HG03064 (cell line): ENCODE measurements around the gene PPM1A.

ENCODE experiments used
- ATAC-seq: cut with Tn5 transposase; IDR thresholded peaks from one replicate; pipeline ENCODE4 v1.9.1; 2021; ENCODE audit warnings: low read depth; ENCODE audit not compliant: unreplicated experiment

PPM1A gene

DNA sequence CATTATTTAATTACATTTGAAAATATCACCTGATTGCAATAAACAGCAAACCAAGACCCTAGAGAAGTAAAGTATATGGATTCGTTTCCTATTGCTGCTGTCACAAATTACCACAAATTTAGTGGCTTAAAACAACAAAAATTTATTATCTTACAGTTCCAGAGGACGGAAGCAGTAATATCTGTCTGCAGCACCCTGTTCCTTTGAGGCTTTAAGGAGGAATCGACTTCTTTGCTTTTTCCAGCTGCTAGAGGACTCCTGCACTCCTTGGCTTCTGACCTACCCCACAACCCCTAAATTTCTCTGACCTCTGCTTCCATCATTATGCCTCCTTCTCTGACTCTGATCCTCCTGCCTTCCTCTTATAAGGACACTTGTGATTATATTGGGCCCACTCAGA is 23.8 kb upstream of the PPM1A start:
- ATAC-seq, result no peak

DNA sequence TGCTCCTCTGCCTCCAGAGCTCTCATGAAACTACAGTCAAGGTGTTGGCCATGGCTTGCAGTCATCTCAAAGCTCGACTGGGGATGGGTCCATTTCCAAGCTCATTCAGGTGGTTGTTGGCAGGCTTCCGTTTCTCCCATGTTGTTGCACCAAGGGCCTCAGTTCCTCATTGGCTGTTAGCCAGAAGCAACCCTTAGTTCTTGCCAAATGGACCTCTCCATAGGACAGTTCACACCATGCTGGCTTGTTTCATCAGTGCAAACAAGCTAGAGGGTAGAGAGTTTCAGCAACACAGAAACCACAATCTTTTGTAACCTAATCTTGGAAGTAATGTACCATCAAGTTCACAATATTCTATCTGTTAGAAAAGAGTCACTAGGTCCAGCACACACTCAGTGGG is 22.7 kb upstream of the PPM1A start:
- ATAC-seq, result no peak

DNA sequence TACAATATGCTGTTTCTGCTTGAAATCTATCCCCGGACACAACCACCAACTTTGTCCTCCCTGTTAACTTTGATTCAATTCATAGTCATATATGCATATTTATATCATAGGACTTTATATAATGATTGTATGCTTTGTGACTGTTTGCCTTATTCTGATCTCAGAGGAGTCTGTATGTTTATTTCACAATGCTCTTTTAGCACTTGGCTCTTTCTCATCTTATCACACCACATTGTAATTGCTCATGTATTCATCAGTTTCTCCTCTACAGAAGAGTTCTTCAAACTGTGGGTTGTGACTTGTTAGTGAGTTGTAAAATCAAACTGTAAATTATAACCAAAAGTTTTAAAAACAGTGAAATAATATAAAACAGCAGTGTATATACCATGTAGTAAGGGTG is 21.7 kb upstream of the PPM1A start:
- ATAC-seq, result no peak

DNA sequence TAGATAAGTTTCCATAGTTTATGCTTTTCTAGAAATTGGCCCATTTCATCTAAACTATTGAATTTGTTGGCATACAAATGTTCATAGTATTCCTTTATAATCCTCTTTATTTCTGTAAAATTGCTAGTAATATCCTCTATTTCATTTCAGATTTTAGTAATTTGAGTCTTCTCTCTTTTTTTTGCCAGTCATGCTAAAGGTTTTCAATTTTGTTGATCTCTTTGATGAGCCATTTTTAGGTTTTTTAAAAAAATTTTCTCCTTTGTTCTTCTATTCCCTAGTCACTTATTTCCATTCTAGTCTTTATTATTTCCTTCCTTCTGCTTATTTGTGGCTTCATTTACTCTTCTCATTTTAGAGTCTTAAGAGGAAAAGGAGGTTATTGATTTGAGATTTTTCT is 19.4 kb upstream of the PPM1A start:
- no peak for ATAC-seq

DNA sequence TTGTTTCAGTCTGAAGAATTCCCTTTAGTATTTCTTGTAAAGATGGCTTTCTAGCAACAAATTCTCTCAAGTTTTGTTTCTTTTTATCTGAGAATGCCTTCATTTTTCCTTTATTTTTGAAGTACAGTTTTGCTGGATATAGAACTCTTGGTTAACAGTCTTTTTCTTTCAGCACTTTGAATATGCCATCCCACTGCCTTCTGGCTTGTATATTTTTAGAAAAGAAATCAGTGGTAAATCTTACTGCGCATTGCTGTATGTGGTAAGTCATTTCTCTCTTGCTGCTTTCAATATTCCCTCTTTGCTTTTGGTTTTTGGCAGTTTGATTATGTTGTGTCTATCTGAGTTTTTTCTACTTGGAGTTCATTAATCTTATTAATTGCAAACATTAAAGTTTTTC is 16.8 kb upstream of the PPM1A start:
- no peak for ATAC-seq

DNA sequence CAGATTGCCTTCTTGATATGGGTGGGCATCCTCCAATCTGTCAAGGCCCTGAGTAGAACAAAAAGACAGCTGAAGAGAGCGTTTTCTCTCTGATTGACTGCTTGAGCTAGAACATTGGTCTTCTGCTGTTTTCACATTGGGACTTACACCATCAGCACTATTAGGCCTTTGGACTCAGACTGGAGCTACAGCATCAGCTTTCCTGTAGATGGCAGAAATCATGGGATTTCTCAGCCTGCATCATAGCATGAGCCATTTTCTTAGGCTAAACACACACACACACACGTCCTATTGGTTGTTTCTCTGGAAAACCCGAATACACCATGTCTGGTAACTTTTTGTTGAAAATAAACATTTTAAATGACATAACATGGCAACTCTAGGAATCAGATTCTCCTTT is 15.8 kb upstream of the PPM1A start:
- ATAC-seq, result no peak

DNA sequence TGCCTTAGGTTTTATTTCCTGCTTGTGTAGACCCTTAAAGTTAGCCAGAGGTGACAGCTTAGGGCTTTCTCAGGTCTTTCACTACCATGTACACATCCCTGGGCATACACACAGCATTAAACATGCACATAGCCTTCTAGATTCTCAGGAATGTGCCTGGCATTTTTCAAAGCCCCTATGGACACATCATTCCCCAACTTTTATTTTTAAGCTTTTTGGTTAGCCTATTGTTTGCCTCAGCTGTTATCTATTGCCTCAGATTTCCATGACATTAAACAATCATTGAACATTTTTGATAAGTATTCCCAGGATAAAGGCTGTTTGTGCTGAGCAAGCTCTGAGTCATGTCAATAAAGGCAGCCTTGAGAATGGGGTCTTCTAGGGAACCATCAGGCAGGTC is 15.1 kb upstream of the PPM1A start:
- ATAC-seq, result no peak

DNA sequence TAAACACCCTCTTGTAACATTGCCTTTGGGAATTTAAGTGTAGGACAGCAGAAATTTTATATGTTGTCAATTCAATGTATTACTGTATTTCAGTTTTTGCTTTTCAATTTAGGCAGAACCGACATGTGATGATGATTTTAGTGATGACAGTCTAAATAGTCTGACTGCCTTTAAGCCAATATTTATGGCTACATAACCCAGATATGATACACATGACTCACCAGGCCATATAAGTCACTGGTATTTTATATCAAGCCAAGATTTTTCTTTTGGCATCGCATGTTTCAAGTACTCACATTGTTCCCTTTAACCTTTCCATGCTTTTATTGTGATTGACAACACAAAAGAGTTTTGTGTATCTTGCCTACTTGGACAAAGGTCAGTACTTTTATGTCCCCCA is 13.6 kb upstream of the PPM1A start:
- ATAC-seq, result no peak

DNA sequence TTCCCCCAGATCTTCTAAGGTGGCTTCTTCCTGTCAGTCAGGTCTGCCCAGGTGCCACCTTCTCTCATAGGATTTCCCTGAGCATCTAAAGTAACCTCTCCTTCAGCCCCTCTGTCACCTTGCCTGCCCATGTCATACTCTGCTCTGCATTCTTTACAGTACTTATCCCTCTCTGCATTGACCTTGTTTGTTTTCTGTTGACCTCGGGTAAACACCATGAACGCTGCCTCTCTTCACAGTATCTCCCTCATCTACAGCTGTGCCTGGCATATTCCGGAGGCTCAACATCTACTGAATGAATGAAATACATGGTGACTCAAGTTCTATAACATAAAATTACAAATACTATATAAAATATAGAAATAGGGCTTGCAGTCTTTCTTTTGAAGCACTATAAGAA is 10.1 kb upstream of the PPM1A start:
- no peak for ATAC-seq

DNA sequence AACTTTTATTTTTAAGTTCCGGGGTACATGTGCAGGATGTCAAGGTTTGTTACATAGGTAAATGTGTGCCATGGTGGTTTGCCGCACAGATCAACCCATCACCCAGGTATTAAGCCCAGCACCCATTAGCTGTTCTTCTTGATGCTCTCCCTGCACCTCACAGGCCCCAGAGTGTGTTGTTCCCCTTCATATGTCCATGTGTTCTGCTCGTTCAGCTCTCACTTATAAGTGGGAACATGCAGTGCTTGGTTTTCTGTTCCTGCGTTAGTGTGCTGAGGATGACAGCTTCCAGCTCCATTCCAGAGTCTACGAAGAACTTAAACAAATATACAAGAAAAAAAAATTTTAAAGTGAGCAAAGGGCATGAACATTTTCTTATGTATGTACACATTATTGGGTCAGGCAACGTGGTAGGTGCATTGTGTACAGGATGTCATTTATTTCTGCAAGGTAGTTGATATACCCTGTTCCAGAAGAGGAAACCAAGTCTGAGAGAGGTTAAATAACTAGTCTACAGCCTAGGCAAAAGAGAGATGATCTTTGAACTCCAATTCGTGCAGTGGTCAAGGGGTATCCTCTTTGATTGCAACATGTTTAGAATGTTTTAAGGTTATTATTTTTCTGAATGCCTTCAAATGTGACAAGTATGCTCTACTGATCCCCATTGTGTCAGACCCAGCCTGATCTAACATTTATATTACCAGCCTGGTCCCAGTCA is 8.7 kb upstream of the PPM1A start:
- ATAC-seq, result no peak

DNA sequence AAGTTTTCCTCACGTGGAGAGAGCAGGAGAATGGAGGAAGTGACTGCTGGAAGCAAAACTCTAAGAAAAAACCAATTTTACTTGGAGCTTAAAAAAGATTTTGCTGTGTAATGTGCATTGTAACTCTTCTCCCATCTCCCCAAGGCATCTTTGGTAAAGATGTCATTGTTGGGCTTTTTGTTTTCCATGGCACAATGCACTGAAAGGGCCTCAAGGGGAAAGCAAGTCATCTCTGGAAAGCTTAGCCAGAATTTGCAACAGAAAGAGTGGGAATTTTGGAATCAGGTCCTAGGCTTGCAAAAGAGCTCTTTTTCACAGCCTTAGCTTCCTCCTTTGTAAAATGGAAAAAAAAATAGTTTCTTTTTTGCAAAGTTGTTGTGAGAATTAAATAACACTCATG is 7.9 kb upstream of the PPM1A start:
- ATAC-seq, result no peak

DNA sequence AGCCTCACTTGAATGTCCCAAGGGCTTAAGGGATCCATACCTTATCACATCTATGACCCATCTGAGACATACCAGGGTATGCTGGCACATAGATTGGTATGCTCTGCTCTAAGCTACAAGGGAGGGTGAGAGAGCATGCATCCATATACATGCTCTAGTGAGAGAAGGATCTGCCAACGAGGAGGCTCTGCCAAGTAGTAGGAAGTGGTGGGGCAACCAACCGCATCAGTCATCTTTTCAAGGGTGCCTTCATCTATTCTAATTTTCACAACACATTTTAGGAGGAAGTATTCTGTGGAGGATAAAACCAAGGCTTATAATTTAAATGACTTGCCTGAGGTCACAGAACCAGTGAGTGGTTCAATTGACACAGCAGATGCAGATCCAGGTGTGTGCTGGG is 6.6 kb upstream of the PPM1A start:
- no peak for ATAC-seq

DNA sequence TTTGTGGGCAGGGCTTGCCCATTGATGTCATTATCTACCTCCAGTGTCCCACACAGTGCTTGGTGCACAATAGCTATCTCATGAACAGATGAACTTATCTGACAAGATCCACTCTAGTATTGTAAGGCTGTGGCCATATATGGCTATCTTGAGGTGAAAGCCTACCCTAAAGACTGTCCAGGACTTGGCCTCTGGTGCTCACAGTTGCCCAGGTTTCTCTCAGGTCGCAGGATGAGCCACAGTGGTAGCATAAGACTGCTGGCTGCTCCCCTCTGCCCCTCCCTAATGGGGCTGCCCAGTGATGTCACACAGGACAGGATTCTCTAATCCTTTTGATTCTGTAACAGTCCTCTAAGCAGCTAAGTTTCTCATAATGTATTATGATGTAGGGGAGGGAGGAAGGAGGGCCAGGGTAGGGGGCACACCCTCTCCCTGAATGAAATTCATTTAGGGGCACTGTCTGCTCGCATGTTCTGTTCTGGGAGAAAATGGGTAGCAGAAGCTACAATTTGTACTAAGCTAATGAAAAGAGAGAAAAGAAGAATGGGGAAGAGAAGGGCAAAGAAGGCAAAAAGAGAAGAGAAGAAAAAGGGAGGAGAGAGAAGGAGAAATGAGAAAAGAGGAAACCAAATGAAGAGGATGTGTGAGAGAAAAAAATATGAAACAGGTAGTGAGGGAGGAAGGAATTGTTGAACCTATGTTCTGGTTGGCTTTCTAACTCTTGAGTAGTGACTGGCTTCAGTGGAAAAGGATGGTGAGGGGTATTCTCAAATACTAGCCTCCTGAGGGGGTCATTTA is 3.4 kb upstream of the PPM1A start:
- ATAC-seq, result no peak

DNA sequence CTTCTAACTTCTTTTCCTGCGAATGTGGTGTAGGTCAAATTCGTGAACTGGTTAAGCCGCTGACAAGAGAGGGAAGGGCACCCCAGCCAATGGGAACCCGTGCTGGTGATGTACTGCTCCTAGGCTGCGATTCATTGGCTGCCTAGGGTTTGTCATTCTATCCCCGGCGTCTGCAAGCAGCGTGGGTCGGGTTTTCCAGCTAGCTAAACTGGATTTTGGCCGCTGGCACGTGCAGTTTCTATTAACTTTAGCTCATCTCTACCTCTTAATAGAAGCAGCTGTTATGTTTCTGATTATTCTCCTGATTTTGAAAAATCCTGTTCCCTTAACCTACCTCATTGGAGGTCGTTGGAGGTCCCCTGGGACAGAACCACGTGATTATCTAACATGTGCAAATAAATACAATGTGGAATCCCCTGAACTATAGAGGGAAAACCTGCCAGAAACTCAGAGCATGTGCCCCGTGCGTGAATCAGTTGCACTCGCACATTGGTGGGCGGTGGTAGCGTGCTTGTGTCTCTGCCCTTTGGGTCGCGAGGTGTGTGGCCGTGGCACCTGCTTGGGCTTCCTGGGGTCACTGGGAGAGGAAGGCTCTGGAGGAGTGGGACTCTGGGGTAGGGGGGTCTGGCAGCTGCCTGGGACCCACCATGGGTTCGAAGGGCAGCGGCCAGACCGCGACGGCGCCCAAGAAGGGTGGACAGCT is 876 bp upstream of the PPM1A start:
- ATAC-seq, result peak; percentile 60

DNA sequence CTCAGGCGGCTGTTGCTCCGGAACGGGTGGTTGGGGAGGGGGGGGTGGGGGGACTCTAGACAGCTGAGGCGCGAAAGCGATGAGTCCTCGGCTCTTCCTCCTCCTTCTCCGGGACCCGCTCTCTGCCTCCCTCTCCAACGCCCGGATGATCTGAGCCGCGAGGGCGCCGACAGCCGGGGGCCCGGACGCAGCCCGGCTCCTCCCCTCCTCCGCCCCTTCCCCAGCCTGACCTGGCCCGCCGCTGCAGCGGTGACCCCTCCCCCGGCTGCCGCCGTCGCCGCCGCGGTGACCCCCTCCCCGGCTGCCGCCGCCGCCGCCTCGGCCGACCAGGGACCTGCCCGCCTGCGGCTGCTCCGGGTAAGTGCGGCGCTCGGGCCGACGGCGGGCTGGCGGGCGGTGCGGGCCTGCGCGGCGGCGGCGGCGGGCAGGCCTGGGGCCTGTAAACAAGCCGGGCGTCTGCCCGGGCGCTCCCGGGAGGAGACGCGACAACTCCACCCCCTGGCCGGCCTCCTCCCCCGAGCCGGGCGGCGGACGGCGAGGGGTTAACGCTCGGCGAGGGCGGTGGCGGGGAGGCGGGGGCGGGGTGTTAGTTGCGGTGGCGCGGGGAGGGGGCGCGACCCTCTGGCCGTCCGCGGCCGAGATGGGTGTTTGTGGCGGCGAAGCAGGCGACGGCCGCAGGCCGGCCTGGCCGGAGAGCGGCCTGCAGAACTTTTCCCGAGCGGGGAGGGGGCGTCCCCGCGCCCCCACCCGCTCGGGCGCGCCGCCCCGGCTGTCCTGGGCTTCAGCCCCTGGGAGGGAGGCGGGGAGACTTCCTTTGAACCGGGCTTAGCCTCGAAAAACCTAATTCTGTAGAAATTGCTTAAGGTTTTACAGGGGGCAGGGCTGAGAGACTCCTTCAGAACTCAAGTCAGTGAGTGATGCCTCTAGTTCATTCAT is 568 bp downstream of the PPM1A start:
- ATAC-seq, result peak; percentile 46

DNA sequence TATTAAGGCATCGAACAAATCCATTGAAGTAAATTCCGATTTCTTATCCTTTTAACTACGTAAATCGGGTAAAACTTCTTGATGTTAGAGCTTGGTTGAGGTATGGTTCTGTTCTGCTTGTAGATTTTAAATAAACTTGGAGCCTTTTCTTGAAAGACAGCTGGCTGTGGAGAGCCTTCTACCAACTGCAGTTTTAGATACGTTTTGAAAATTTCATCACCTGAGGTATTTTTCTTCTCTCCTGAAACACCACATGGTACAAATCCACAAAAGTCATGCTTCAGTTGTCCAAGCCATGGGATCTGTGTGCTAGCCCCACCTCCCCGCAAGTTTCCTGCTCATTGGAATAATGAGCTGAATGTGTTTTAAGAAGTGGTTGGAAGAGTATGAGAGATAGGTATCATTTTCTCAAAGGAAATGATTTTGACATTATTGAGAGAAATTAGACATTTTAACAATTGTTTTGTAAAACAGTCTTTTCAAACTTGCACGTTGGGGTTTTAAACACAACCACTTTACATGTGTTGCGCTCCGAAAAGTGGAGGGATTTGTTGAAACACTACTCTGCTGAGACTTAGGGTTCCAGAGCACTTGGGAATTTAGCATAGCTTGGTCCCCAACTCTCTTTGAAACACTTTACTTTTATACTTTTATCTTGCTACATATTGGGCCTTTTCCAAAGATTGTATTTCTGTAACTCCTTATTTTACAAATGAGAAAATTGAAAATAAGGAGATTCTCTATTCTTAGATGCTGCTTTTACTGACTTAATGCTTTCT is 1.4 kb downstream of the PPM1A start:
- no peak for ATAC-seq

DNA sequence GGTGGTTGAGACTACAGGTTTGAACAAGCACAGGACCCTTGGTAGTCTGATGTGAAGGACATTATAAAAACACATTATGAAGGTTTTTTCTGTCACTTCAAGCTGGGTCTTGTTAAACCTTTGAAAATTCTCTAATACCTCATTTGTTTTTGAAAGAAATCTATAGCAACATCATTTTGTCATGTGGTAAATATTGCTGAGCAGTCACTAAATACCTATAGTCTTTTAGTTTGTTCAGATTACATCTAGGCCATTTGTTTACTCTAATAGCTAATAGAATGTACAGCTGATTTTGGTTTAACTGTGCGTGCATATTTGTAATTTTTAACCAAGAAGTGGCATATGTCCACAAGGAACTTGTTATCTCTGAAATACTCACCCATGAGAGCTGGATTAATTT is 2.9 kb downstream of the PPM1A start:
- ATAC-seq, result no peak

DNA sequence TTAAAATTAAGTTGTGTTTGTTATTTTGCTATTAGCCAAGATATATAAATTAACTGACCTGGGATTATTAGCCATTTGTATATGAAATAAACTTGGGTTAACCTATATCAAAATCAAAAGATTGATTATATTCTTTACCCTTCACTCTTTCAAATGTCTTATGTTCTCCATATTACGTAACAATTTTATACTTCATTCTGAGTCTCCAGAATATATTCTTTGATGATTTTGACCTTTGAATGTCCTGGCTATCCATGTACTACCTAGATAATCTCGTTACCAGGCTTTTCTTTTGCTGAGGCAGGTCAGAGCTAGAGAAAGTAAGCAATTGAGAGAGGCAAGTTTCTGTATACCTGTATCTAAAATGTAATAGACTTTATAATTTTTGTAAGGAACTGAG is 3.6 kb downstream of the PPM1A start:
- ATAC-seq, result no peak

DNA sequence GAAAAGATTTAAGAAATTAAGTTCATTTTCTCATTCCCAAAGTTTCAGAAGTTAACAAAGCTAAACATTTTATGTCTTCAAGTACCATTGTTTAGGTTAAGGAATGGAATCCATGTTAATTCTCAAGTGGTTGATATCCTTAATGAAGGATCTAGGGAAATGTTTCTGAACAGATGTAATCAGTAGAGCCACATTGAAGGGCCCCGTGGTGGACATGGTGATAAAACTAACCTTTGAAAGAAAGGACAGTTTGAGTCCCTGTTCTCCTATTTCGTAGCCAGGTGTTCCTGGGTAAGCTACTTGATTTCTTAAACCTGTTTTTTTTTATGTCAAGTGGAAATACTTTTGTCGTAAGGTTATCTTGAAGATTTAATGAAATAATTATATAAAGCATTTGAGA is 4.6 kb downstream of the PPM1A start:
- no peak for ATAC-seq

DNA sequence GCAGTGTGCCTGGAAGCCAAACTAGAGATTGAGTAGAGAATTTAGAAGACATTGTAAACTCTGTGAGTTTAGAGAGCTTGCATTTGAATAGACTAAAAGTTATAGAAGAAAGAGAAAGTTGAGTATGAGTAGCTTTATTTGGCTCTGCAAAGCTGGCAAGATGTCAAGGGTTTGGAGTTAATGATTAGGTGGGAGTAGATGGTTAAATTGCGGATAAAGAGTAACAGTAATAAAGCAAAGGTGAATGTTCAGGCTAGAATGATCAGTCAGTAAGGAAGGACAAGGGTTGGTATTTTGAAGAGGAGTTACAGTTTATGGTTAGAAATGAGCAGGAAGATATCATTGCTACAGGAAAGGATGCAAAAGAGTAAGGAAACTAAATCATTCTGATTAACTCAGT is 5.2 kb downstream of the PPM1A start:
- ATAC-seq, result no peak
